Stomach (tissue), 4 donors: Measurements from ENCODE around the gene CD38.

Source experiments
- CTCF ChIP-seq, 7 experiments: fragments of 450-650 bp in 4 of 7; fragments of 200-600 bp in 3 of 7; sonication (generic) in 3 of 7; IDR thresholded peaks; one replicate each; pipeline ENCODE4 v1.5.1; 2016 to 2019; ENCODE audit warnings: antibody characterized with exemption in 7 of 7, control low read depth in 2 of 7, mild to moderate bottlenecking in 1 of 7
- EP300 ChIP-seq: sonication (generic); formaldehyde crosslinking; IDR thresholded peaks from one replicate; pipeline ENCODE4 v1.6.1; 2017; ENCODE audit warnings: antibody characterized with exemption
- POLR2A ChIP-seq, 4 donors: fragments of 450-650 bp; IDR thresholded peaks; one replicate each; pipeline ENCODE4 v1.6.1; 2016; ENCODE audit warnings: antibody characterized with exemption in 4 of 4, control low read depth in 2 of 4, mild to moderate bottlenecking in 1 of 4, moderate library complexity in 1 of 4
- POLR2AphosphoS5 ChIP-seq, 3 donors: sonication (generic); formaldehyde crosslinking; IDR thresholded peaks; one replicate each; pipeline ENCODE4 v1.6.1; 2016; ENCODE audit warnings: antibody characterized with exemption in 3 of 3

- no peak for TF ChIP-seq CTCF (IDR thresholded peaks at IDR 0.05)
- TF ChIP-seq POLR2A (IDR thresholded peaks at IDR 0.05) = no peak
- TF ChIP-seq POLR2AphosphoS5 (IDR thresholded peaks at IDR 0.05) = no peak
- TF ChIP-seq EP300 = no peak
Observed at GRCh38 chr4:15765910-15766697, 12.0 kb upstream of the CD38 start.
